ENCODE measurements around the gene FLNA.

- TF ChIP-seq CTCF (IDR thresholded peaks at IDR 0.05) (no peak), POLR2AphosphoS5 (IDR thresholded peaks at IDR 0.05; ENCODE audit: low read depth, low read length) (no peak)
Observed at GRCh38 chrX:154420402-154420756, 45.9 kb upstream of the FLNA start.
